GM12891 (cell line): ENCODE measurements around the gene INPP4A.

Experiments
- PAX5 ChIP-seq: IDR thresholded peaks from 2 replicates; pipeline ENCODE4 v1.6.1; 2011; ENCODE audit warnings: low read length, moderate library complexity, mild to moderate bottlenecking; ENCODE audit not compliant: insufficient read depth, severe bottlenecking
- POLR2A ChIP-seq: IDR thresholded peaks from 2 replicates; pipeline ENCODE4 v1.6.1; 2011; ENCODE audit warnings: low read depth, low read length, control low read depth
- POLR2AphosphoS5 ChIP-seq: IDR thresholded peaks from 2 replicates; pipeline ENCODE4 v1.6.1; 2011; ENCODE audit warnings: low read depth, low read length, control low read depth
- TAF1 ChIP-seq: IDR thresholded peaks from 2 replicates; pipeline ENCODE4 v1.6.1; 2011; ENCODE audit warnings: low read depth, low read length, control low read depth

DNA sequence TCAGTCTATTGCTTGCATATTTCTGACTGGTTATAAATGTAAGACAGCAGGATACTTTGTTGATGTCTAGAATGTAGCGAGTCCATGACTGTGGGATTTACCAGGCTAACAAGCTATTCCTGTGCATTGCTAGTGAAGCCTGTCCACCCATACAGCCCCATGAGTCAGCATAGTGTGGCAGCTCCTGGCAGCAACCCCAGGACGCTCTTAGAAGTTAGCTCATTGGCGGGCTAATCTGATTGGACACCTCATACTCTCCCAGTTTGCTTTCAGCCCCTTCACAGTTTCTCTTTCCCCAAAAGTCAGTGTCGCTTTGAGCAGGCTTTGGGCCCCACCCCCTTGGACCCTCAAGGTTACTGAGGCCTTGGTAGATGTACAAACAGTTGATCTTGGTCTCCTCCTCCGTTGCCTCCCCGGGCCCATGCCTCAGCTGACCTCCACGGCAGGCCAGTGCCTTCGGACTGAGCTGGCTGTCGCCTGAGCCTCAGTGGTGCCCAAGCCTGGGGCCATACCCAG is 115.7 kb downstream of the INPP4A start:
- no peak for TF ChIP-seq POLR2A
- no peak for TF ChIP-seq POLR2AphosphoS5
- no peak for TF ChIP-seq TAF1
- TF ChIP-seq PAX5 = no peak
